Nephron (organoid): ENCODE measurements around the gene RNF123.

Experiments
- H3K27ac Mint-ChIP-seq, 3 experiments: 2 replicates each; pipeline ENCODE4 v1.8.0; 2020; ENCODE audit warnings: mixed read lengths in 3 of 3, mild to moderate bottlenecking in 2 of 3, moderate library complexity in 1 of 3
- H3K27me3 Mint-ChIP-seq: 2 replicates; pipeline ENCODE4 v1.8.0; 2021; ENCODE audit warnings: low read depth, mild to moderate bottlenecking, moderate library complexity, mixed read lengths
- H3K36me3 Mint-ChIP-seq: 2 replicates; pipeline ENCODE4 v1.8.0; 2020; ENCODE audit warnings: low read depth, mixed read lengths
- H3K4me1 Mint-ChIP-seq: 2 replicates; pipeline ENCODE4 v1.8.0; 2020; ENCODE audit warnings: mixed read lengths
- H3K4me3 Mint-ChIP-seq, 3 experiments: 2 replicates each; pipeline ENCODE4 v1.8.0; 2020; ENCODE audit warnings: mild to moderate bottlenecking in 3 of 3, mixed read lengths in 3 of 3, moderate library complexity in 2 of 3
- H3K9me3 Mint-ChIP-seq: 2 replicates; pipeline ENCODE4 v1.8.0; 2020; ENCODE audit warnings: mixed read lengths
- CTCF ChIP-seq, 3 experiments: fragments of 200-600 bp; sonication (generic); IDR thresholded peaks; one replicate each; pipeline ENCODE4 v1.5.0; 2021; ENCODE audit warnings: antibody characterized with exemption in 3 of 3; ENCODE audit not compliant: unreplicated experiment in 3 of 3

The RNF123 gene

GRCh38 chr3:49646236-49646635 lies 43.1 kb upstream of the RNF123 start:
- no peak for TF ChIP-seq CTCF (IDR thresholded peaks at IDR 0.05; ENCODE audit: unreplicated experiment in 3 of 3)
- peaks cover 6% of the 10 kb centered on the region for H3K4me1 Mint-ChIP-seq
- no peak overlapping the region for H3K4me3 Mint-ChIP-seq
- H3K36me3 Mint-ChIP-seq, result no peaks in the 10 kb centered on the region
- no peaks in the 10 kb centered on the region for H3K27me3 Mint-ChIP-seq
- no peak overlapping the region for H3K27ac Mint-ChIP-seq
- H3K9me3 Mint-ChIP-seq, result no peaks in the 10 kb centered on the region

- H3K4me1 Mint-ChIP-seq, result peaks cover 6% of the 10 kb centered on the region
- H3K27ac Mint-ChIP-seq, result peak overlapping the region in 1 of 3 experiments; percentile 33
- no peak overlapping the region for H3K4me3 Mint-ChIP-seq
- no peaks in the 10 kb centered on the region for H3K9me3 Mint-ChIP-seq
- H3K27me3 Mint-ChIP-seq, result no peaks in the 10 kb centered on the region
- no peaks in the 10 kb centered on the region for H3K36me3 Mint-ChIP-seq
- TF ChIP-seq CTCF (IDR thresholded peaks at IDR 0.05; ENCODE audit: unreplicated experiment in 3 of 3), result no peak
These were observed 41.6 kb upstream of the RNF123 start for GRCh38 chr3:49647741-49648140.

- H3K27me3 Mint-ChIP-seq, result no peaks in the 10 kb centered on the region
- H3K36me3 Mint-ChIP-seq, result no peaks in the 10 kb centered on the region
- peaks cover 12% of the 10 kb centered on the region for H3K4me1 Mint-ChIP-seq
- no peaks in the 10 kb centered on the region for H3K9me3 Mint-ChIP-seq
- H3K27ac Mint-ChIP-seq, result no peak overlapping the region
- no peak overlapping the region for H3K4me3 Mint-ChIP-seq
- TF ChIP-seq CTCF (IDR thresholded peaks at IDR 0.05; ENCODE audit: unreplicated experiment in 3 of 3), result no peak
These were observed 40.9 kb upstream of the RNF123 start for GRCh38 chr3:49648354-49649019.

GRCh38 chr3:49649576-49649975 lies 39.8 kb upstream of the RNF123 start:
- no peaks in the 10 kb centered on the region for H3K36me3 Mint-ChIP-seq
- no peaks in the 10 kb centered on the region for H3K9me3 Mint-ChIP-seq
- H3K4me3 Mint-ChIP-seq, result no peak overlapping the region
- H3K27ac Mint-ChIP-seq, result no peak overlapping the region
- H3K4me1 Mint-ChIP-seq, result peaks cover 21% of the 10 kb centered on the region
- no peaks in the 10 kb centered on the region for H3K27me3 Mint-ChIP-seq
- no peak for TF ChIP-seq CTCF (IDR thresholded peaks at IDR 0.05; ENCODE audit: unreplicated experiment in 3 of 3)

GRCh38 chr3:49650177-49650576 lies 39.2 kb upstream of the RNF123 start:
- Mint-ChIP-seq H3K4me3 (no peak overlapping the region), H3K4me1 (peaks cover 21% of the 10 kb centered on the region), H3K27ac (peak overlapping the region in 1 of 3 experiments; percentile 2), H3K27me3 (no peaks in the 10 kb centered on the region), H3K9me3 (no peaks in the 10 kb centered on the region), H3K36me3 (no peaks in the 10 kb centered on the region)
- TF ChIP-seq CTCF (IDR thresholded peaks at IDR 0.05; ENCODE audit: unreplicated experiment in 3 of 3), result no peak

- Mint-ChIP-seq H3K4me3 (no peak overlapping the region), H3K4me1 (peaks cover 21% of the 10 kb centered on the region), H3K36me3 (no peaks in the 10 kb centered on the region), H3K27me3 (no peaks in the 10 kb centered on the region), H3K9me3 (no peaks in the 10 kb centered on the region), H3K27ac (peak overlapping the region in 1 of 3 experiments; percentile 2)
- no peak for TF ChIP-seq CTCF (IDR thresholded peaks at IDR 0.05; ENCODE audit: unreplicated experiment in 3 of 3)
These were observed 38.7 kb upstream of the RNF123 start for GRCh38 chr3:49650637-49651036.
